Forelimb muscle (tissue), 1 donor: ENCODE measurements around the gene DHTKD1. TPM values are rescaled to one million over a fixed set of nuclear protein-coding genes. Genes with fewer than 3 reads are reported as not detected.

Experiments
- DNase-seq: peaks from one replicate; pipeline ENCODE4 v3.0.0-alpha.2; 2013; ENCODE audit warnings: low read depth
- polyA plus RNA-seq: library from polyadenylated mRNA; unstranded; fragments of 120-200 nt; gene quantifications from one replicate; pipeline ENCODE4 v1.2.1, GENCODE V29; 2013; ENCODE audit not compliant: insufficient read length

The DHTKD1 gene
- polyA plus RNA-seq: 10.0 TPM

GRCh38 chr10:12068449-12069269 lies at the start of gene DHTKD1:
TSS of gene DHTKD1 (plus strand) at chr10:12068954. CDS start at chr10:12069034, 80 bp downstream.
- DNase-seq: peak; percentile 93

- no peak for DNase-seq
Observed at GRCh38 chr10:12019283-12019971, 49.3 kb upstream of the DHTKD1 start.

- DNase-seq: no peak
Observed at GRCh38 chr10:12020574-12020973, 48.2 kb upstream of the DHTKD1 start.

DNA sequence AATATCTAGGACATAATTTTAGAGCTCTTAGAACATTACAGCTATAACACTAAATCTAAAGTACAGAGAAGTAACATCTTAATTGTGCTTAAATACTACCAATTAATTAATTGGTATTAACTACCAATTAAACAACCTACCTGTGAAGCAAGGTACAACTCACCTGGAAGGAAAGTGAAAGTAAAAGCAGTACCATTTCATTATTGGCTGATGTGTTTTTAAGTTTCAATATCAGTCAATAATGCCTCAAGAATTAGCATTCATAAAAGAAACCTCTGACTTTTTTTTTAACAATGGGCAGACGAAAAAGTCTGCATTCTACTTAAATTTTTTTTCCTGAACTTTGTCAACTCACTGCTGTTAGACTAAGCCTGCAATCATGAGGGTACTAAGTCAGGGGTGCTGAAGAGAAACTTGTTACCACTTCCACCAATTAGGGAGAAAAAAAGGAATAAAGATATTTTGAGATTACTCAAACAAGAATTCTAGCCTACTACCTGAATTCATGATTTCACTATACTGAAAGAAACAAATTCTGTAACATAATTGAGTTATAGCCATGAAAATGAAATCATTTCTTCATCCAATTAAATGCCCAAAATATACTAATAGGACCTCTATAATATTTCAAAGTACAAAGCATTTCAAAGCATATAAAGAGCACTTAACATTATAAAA lies 46.0 kb upstream of the DHTKD1 start:
- no peak for DNase-seq

- DNase-seq: no peak
Observed at GRCh38 chr10:12025591-12025990, 43.2 kb upstream of the DHTKD1 start.

GRCh38 chr10:12027539-12027938 lies 41.2 kb upstream of the DHTKD1 start:
- no peak for DNase-seq

DNA sequence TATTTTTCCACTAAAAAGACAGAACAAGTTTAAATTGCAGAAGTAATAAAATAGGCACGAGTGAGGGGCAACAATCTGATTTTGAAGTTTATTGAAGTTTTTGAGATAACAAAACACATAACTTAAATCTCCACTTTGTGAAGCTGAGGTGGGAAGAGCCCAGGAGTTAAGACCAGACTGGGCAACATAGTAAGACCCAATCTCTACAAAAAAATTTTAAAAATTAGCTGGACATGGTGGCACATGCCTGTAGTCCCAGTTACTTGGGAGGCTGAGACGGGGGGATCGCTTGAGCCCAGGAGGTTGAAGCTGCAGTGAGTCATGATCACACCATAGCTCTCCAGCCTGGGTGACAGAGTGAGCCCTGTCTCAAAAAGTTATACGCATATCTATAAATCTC lies 37.4 kb upstream of the DHTKD1 start:
- DNase-seq: no peak

DNA sequence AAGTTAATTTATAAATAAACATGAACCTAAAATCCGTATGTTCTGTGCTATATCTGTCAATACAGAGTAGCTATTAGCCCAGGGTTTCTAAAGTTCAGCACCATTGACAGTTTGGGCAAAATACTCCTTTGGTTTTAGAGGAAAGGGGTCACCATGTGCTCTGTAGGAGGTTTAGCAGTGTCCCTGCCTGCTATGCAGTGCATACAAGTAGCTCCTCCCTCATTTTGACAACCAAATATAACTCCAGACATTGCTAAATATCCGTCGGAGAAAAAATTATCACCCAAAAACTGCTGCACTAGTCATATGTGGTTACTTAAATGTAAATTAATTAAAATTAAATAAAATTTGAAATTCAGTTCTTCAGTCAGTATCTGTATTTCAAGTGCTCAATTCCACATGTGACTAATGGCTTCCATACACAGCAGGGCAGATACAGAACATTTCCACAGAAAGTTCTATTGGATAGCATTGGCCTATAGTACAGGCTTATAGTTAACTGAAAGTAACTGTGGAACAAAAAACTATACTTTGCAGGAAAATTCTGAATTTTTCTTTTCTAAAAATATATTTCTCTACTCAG lies 32.6 kb upstream of the DHTKD1 start:
- no peak for DNase-seq

DNA sequence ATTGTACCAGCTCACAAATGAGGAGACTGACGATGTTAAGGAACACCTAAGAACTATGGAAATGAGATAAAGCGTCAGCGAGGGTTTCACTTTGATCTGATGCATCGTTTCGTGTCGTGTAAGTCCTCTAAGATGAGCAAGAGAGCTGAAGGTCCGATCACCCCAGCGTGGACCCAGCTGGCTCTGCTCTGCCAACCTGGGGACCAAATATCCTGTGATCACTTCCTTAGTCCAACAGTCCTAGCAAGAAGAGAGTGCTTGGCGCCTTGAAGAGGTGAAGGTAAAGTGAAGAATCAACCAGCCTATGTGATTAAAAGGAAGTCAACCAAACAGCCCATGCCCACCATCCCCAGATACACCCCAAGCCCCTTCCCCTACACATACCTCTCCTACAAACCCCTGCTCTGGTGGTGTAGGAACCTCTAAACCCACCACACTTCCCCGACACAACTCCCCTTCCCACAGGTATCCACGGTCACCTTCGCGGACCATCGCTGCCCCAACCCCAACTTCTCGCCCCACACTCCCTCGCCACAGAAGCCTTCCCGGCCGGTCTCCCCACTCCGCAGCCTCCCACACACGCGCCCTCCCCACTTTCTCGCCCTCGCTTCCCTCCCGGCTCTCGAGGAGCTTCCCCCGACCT lies 26.9 kb upstream of the DHTKD1 start:
- no peak for DNase-seq

DNA sequence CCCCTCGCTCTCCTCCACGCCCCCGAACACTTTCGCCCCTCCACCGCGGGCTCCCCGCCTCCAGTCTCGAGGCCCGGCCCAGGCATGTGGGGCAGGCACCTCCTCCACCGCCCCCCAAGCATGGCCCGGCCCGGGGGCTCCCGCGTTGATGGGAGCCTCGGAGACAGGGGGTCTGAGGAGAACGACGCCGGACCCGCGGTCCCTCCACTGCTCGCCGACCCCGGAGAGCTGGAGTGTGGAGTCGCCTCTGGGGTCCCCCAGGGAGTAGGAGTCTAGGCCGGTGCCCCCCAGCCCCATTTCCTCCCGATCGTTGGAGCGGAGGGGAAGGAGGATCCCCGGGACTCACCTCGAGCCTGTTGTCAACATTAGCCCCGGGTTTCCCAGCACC lies 26.4 kb upstream of the DHTKD1 start:
- DNase-seq: no peak

DNA sequence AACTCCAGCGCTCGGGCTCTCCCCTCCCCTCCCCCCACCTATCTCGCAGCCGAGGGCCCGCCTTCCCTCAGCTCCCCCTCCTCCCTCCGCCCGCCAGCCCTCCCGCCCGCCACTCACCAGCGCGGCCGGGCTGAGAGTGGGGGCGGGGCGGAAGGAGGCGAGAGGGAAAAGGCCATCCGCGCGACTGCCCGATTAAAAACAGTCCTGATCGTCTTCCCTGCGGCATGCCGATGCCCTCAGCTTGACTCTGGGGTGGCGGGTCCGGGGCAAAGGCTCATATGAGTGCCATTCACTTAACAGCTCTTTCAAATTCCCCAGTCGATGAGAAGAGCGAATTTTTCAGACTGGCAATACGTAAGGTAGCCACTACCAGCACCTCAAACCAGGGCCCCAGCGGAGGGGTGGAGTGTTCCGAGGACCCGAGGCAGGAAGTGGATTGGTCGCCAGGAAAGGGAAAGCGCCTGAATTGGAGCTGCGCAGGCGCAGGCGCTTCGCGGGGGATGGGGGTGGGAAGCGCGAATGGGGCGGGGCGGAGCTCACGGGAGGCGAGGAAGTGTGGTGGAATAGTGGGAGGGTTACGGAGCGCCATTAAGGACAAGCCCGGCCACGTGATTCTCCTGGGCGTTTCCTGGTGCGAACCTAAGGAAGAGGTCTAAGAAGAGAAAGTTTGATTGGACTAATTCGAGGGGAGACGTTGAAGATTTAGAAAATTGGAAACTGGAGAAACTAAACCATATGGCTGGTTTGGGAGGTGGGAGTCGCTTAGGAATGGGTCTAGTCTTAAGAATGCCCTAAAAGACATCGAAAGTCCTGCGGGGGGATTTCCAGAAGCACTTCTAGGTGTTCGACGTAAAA lies 25.7 kb upstream of the DHTKD1 start, which contains the start of gene UPF2:
Gene UPF2, minus strand, starts transcription at position 13 of the 855 bp plus-strand sequence. CDS start 7,386 bp downstream, outside the sequence.
- peak; percentile 94 for DNase-seq

GRCh38 chr10:12045596-12045995 lies 23.2 kb upstream of the DHTKD1 start:
- DNase-seq: no peak

GRCh38 chr10:12048547-12048946 lies 20.2 kb upstream of the DHTKD1 start:
- no peak for DNase-seq

DNA sequence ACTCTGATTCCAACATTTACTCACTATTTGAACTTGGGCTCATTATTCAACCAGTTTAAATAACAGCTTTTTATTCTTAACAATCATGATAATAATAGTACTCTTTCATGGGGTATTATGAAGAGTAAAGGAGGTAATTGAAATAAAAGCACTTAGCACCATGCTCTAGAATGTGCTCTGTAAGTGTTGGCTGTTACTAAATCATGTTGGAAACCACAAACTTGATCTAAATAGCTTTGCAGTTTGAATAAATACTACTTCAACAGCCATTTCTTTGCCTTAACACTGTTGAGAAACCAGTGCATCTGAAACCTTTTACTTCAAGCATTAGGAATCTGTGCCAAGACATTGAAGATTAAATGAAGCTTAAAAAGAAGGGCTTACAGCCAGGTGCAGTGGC lies 18.2 kb upstream of the DHTKD1 start:
- no peak for DNase-seq

DNA sequence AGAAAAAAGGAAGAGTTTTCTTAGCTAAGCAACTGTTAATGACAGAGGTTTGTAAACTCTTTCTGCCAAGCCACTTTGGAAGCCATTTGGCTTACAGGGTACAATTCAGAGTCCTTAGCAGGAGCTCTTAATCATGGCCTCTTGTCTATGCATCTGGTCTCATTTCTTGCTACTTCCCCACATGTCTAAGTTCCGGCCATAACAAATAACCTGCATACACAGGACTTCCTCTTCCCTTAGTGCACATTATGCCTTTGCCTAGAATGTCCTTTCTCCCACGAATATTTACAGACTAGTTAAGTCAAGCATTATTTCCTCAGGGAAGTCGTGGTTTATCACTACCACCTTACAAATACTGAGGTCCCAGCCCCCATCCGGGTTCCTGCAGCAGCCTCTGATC lies 17.5 kb upstream of the DHTKD1 start:
- DNase-seq: no peak

DNA sequence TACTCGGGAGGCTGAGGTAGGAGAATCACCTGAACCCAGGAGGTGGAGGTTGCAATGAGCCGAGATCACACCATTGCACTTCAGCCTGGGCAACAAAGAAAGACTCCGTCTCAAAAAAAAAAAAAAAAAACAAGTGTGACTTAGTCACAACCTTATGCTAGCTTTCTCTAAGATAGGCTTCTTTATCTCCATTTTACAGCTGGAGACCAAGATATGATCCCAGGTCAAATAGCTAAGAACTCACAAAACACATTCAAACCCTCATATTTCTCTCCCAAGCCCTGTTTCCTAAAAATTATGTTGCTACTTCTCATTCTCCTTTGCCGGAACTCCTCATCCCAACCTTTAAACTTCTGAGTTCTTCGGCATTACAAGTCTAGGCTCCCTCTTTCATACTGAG lies 13.0 kb upstream of the DHTKD1 start:
- DNase-seq: no peak

- no peak for DNase-seq
Observed at GRCh38 chr10:12056748-12057147, 12.0 kb upstream of the DHTKD1 start.

GRCh38 chr10:12061124-12061523 lies 7.6 kb upstream of the DHTKD1 start:
- no peak for DNase-seq

- no peak for DNase-seq
Observed at GRCh38 chr10:12062754-12063482, 5.8 kb upstream of the DHTKD1 start.

GRCh38 chr10:12063483-12063818 lies 5.3 kb upstream of the DHTKD1 start:
- DNase-seq: no peak
